GM18499 (cell line): ENCODE results near the gene IFT74.
A peak's percentile ranks its signal among the peaks of the same experiment; 100 is the strongest.

Experiments
- ATAC-seq: cut with Tn5 transposase; IDR thresholded peaks from one replicate; pipeline ENCODE4 v1.9.1; 2021; ENCODE audit warnings: moderate number of reproducible peaks; ENCODE audit not compliant: insufficient read depth, unreplicated experiment

Gene IFT74

GRCh38 chr9:26973989-26974388 lies 17.8 kb downstream of the IFT74 start:
- ATAC-seq, result no peak

GRCh38 chr9:26974927-26975326 lies 18.7 kb downstream of the IFT74 start:
- ATAC-seq, result no peak

GRCh38 chr9:26975728-26976707 lies 19.8 kb downstream of the IFT74 start:
- ATAC-seq, result no peak

- peak; percentile 56 for ATAC-seq
Observed at GRCh38 chr9:26983340-26983739, 27.1 kb downstream of the IFT74 start.

- no peak for ATAC-seq
Observed at GRCh38 chr9:26995810-26996209, 39.6 kb downstream of the IFT74 start.

- no peak for ATAC-seq
Observed at GRCh38 chr9:27003426-27004077, 47.3 kb downstream of the IFT74 start.

GRCh38 chr9:27005491-27005890 lies 49.3 kb downstream of the IFT74 start, which contains the start of gene LRRC19:
LRRC19 (minus strand) TSS chr9:27005672; CDS start chr9:26999694, 5,978 bp downstream.
- no peak for ATAC-seq

GRCh38 chr9:27019589-27019988 lies 63.4 kb downstream of the IFT74 start:
- no peak for ATAC-seq

GRCh38 chr9:27022920-27023319 lies 66.7 kb downstream of the IFT74 start:
- ATAC-seq, result no peak

GRCh38 chr9:27029186-27029585 lies 73.0 kb downstream of the IFT74 start:
- ATAC-seq, result no peak

- ATAC-seq, result peak; percentile 71
Observed at GRCh38 chr9:27033815-27034403, 77.7 kb downstream of the IFT74 start.

- ATAC-seq, result no peak
Observed at GRCh38 chr9:27037499-27037898, 81.3 kb downstream of the IFT74 start.

- no peak for ATAC-seq
Observed at GRCh38 chr9:27041746-27042145, 85.5 kb downstream of the IFT74 start.

- ATAC-seq, result no peak
Observed at GRCh38 chr9:27042476-27042875, 86.3 kb downstream of the IFT74 start.

GRCh38 chr9:27043176-27043575 lies 87.0 kb downstream of the IFT74 start:
- ATAC-seq, result no peak

- no peak for ATAC-seq
Observed at GRCh38 chr9:27047136-27047535, 90.9 kb downstream of the IFT74 start.

- no peak for ATAC-seq
Observed at GRCh38 chr9:27053369-27054022, 97.3 kb downstream of the IFT74 start.

GRCh38 chr9:27054125-27054524 lies 97.9 kb downstream of the IFT74 start:
- ATAC-seq, result no peak

- ATAC-seq, result no peak
Observed at GRCh38 chr9:27054841-27055240, 98.6 kb downstream of the IFT74 start.

GRCh38 chr9:27059412-27059811 lies 103.2 kb downstream of the IFT74 start:
- no peak for ATAC-seq
